GM12801 (cell line): ENCODE measurements around the gene MCM7.
A peak's percentile ranks its signal among the peaks of the same experiment; 100 is the strongest.

Experiments used
- CTCF ChIP-seq: IDR thresholded peaks from one replicate; pipeline ENCODE4 v1.5.1; 2011; ENCODE audit warnings: control low read depth; ENCODE audit not compliant: insufficient read length; ENCODE audit errors: extremely low read depth

The MCM7 gene

GRCh38 chr7:100137851-100138760 lies 36.9 kb upstream of the MCM7 start:
- no peak for TF ChIP-seq CTCF

- TF ChIP-seq CTCF: peak; percentile 39
These were observed 31.5 kb upstream of the MCM7 start for GRCh38 chr7:100132697-100133151.

DNA sequence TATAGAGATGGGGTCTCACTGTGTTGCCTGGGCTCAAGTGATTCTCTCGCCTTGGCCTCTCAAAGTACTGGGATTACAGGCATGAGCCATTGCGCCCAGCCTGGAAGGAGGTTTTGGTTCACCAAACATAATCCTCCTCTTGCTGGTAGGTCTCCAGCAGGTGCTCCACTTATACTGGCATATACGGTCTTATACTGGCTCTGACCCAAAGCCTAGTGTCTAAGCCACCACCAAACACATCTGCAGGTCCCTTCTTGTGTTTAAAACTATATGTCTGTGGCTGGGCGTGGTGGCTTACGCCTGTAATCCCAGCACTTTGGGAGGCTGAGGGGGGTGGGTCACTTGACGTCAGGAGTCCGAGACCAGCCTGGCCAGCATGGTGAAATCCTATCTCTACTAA lies 30.9 kb upstream of the MCM7 start:
- TF ChIP-seq CTCF: no peak

DNA sequence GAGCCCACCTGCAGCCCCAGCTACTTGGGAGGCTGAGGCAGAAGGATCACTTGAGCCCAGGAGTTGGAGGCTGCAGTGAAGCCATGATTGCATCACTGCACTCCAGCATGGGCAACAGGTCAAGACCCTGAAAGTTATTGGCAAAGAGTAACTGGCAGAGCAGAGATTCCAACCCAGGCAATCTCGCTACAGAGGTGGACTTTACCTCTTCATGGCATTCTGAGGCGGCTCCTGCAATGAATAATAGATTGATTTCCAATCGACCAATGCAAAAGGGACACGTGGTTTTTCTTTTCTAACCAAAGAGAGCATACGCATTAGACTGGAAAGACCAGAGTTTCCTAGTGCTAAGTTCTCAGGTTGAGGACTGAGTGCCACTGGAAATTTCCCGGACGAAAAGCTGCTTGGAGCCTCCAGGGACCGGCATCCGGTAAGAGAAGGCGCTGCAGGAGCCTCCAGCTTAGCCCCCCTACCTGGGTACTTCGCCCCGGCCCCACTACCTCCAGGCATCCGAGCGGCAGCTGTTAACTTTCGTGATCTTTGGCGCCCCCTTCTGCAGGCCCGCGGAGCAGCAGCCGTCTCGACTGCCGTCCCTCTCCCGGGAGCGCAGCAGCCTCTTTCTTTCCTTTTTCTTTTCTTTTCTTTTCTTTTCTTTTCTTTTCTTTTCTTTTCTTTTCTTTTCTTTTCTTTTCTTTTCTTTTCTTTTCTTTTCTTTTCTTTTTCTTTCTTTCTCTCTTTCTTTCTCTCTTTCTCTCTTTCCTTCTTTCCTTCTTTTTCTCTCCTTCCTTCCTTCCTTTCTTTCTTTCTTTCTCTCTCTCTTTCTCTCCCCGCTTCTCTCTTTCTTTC lies 29.6 kb upstream of the MCM7 start:
- no peak for TF ChIP-seq CTCF

DNA sequence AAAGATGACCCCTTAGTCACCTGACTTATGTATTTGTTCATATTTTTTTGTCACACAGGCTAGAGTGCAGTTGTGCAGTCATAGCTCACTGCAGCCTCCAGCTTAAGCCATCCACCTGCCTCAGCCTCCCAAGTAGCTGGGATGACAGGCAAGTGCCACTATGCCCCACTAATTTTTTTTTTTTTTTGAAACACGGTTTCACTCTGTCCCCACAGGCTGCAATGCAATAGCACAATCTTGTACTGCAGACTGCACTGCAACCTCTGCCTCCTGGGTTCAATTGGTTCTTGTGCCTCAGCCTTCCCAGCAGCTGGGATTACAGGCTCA lies 27.4 kb upstream of the MCM7 start:
- no peak for TF ChIP-seq CTCF

- no peak for TF ChIP-seq CTCF
These were observed 26.9 kb upstream of the MCM7 start for GRCh38 chr7:100127866-100128636.
